ENCODE measurements around the gene ITSN1. TPM values are rescaled to one million over a fixed set of nuclear protein-coding genes. Genes with fewer than 3 reads are reported as not detected.
A peak's percentile ranks its signal among the peaks of the same experiment; 100 is the strongest.

The ITSN1 gene
- total and polyA plus RNA-seq, 4 donors, result 11.2 to 46.0 (median 19.8) TPM

DNA sequence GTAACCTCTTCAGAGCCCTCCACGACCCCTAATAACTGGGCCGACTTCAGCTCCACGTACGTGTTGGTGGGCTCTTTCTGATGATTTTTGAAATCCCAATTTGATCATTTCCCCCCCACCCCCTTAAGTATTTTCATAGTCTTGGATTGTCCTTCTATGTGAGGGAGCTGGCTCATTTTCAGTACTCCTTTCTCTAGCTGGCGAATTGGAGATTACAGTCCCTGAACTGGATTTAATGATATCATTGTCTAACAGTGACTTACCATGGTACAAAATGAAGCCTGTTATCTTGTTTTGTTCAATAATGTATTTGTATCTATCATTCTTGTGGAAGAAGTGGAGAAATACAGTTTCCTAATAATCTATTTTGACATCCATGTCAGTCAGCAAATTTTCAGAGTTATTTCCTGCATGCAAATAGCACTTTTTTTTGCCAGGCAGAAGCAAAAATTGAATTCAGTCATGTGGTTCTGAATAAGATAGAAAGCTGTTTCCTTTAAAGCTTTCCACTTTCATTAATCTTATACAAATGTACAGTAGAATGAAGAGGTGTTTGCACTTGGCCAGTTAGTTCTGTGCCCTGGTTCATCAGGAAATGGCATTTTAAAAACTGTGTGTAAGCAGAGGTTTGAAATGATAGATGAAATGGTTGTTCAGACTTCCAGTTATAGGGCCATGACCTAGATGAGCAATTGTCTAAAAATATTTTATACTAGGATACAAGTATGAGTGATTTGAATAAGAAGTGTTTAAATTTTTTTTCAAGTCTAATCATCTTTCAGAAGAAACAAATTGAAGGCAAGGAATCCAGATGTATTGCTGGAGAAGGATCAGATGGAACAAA is 169.1 kb downstream of the ITSN1 start:
- no peak for ATAC-seq (ENCODE audit: insufficient read depth, low FRiP score)

GRCh38 chr21:33813832-33814365 is 171.6 kb downstream of the ITSN1 start:
- DNase-seq (no peak), ATAC-seq (ENCODE audit: insufficient read depth, low FRiP score) (no peak)
- 95 to 96% methylated on average over 7 of the region's 7 CpGs for WGBS, 2 donors
- Histone ChIP-seq H3K36me3 (ENCODE audit: control insufficient read depth in 4 of 4, insufficient read depth in 4 of 4, low read length in 4 of 4) (peaks cover 3 to 32% (median 19%) of the 10 kb centered on the region in 4 donors), H3K4me3 (no peak overlapping the region), H3K27me3 (ENCODE audit: control insufficient read depth in 3 of 3, insufficient read depth in 3 of 3, low read length in 2 of 3) (no peaks in the 10 kb centered on the region), H3K9ac (ENCODE audit: insufficient read depth in 1 of 2, low read length in 2 of 2) (no peak overlapping the region), H3K27ac (ENCODE audit: low read depth in 1 of 2, low read length in 1 of 2) (no peak overlapping the region), H3K4me1 (ENCODE audit: control insufficient read depth in 5 of 5, insufficient read depth in 5 of 5, low read length in 5 of 5) (peaks cover 0 to 9% (median 0%) of the 10 kb centered on the region in 5 donors), H3K9me3 (ENCODE audit: control insufficient read depth in 4 of 4, insufficient read depth in 3 of 4, low read length in 3 of 4) (no peaks in the 10 kb centered on the region)
- TF ChIP-seq, protein P1, sequence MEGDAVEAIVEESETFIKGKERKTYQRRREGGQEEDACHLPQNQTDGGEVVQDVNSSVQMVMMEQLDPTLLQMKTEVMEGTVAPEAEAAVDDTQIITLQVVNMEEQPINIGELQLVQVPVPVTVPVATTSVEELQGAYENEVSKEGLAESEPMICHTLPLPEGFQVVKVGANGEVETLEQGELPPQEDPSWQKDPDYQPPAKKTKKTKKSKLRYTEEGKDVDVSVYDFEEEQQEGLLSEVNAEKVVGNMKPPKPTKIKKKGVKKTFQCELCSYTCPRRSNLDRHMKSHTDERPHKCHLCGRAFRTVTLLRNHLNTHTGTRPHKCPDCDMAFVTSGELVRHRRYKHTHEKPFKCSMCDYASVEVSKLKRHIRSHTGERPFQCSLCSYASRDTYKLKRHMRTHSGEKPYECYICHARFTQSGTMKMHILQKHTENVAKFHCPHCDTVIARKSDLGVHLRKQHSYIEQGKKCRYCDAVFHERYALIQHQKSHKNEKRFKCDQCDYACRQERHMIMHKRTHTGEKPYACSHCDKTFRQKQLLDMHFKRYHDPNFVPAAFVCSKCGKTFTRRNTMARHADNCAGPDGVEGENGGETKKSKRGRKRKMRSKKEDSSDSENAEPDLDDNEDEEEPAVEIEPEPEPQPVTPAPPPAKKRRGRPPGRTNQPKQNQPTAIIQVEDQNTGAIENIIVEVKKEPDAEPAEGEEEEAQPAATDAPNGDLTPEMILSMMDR (IDR thresholded peaks at IDR 0.05; ENCODE audit: control extremely low read depth, extremely low read depth), result no peak

More for the DNA sequence above, 169.1 kb downstream of the ITSN1 start:
- Histone ChIP-seq H3K9me3 (ENCODE audit: control insufficient read depth in 4 of 4, insufficient read depth in 3 of 4, low read length in 3 of 4) (no peaks in the 10 kb centered on the region), H3K36me3 (ENCODE audit: control insufficient read depth in 4 of 4, insufficient read depth in 4 of 4, low read length in 4 of 4) (peaks cover 2 to 26% (median 16%) of the 10 kb centered on the region in 4 donors), H3K4me1 (ENCODE audit: control insufficient read depth in 5 of 5, insufficient read depth in 5 of 5, low read length in 5 of 5) (peaks cover 0 to 9% (median 0%) of the 10 kb centered on the region in 5 donors), H3K4me3 (no peak overlapping the region), H3K27me3 (ENCODE audit: control insufficient read depth in 3 of 3, insufficient read depth in 3 of 3, low read length in 2 of 3) (no peaks in the 10 kb centered on the region), H3K27ac (ENCODE audit: low read depth in 1 of 2, low read length in 1 of 2) (peak overlapping the region; percentile 17 to 52), H3K9ac (ENCODE audit: insufficient read depth in 1 of 2, low read length in 2 of 2) (no peak overlapping the region)
- 79 to 85% methylated on average over 5 of the region's 5 CpGs for WGBS, 2 donors
- TF ChIP-seq, protein P1 (IDR thresholded peaks at IDR 0.05; ENCODE audit: control extremely low read depth, extremely low read depth), result no peak
- DNase-seq, result peak in 1 of 3 donors; percentile 15

GRCh38 chr21:33815143-33815707 is 172.9 kb downstream of the ITSN1 start:
- H3K27ac ChIP-seq (ENCODE audit: low read depth in 1 of 2, low read length in 1 of 2), result no peak overlapping the region
- 44 to 71% methylated on average over 7 of the region's 7 CpGs for WGBS, 2 donors
- peaks cover 0 to 12% (median 3%) of the 10 kb centered on the region in 5 donors for H3K4me1 ChIP-seq (ENCODE audit: control insufficient read depth in 5 of 5, insufficient read depth in 5 of 5, low read length in 5 of 5)
- H3K9me3 ChIP-seq (ENCODE audit: control insufficient read depth in 4 of 4, insufficient read depth in 3 of 4, low read length in 3 of 4), result no peaks in the 10 kb centered on the region
- TF ChIP-seq, protein P1 (IDR thresholded peaks at IDR 0.05; ENCODE audit: control extremely low read depth, extremely low read depth), result no peak
- no peaks in the 10 kb centered on the region for H3K27me3 ChIP-seq (ENCODE audit: control insufficient read depth in 3 of 3, insufficient read depth in 3 of 3, low read length in 2 of 3)
- H3K36me3 ChIP-seq (ENCODE audit: control insufficient read depth in 4 of 4, insufficient read depth in 4 of 4, low read length in 4 of 4), result peaks cover 3 to 32% (median 21%) of the 10 kb centered on the region in 4 donors
- ATAC-seq (ENCODE audit: insufficient read depth, low FRiP score), result no peak
- H3K9ac ChIP-seq (ENCODE audit: insufficient read depth in 1 of 2, low read length in 2 of 2), result no peak overlapping the region
- DNase-seq, result no peak
- no peak overlapping the region for H3K4me3 ChIP-seq

Data from lung (tissue), 12 donors.